H1 (cell line): ENCODE results near the gene KRT78. TPM values are rescaled to one million over a fixed set of nuclear protein-coding genes. Genes with fewer than 3 reads are reported as not detected.

Source experiments
- ASH2L ChIP-seq: fragments of 200-600, 300-600 bp; sonication (generic); IDR thresholded peaks from one replicate; pipeline ENCODE4 v1.7.1; 2017; ENCODE audit warnings: low read length
- EGR1 ChIP-seq: IDR thresholded peaks from 2 replicates; pipeline ENCODE4 v1.6.1; 2011; ENCODE audit warnings: low read depth, low read length, borderline replicate concordance
- FOSL1 ChIP-seq: IDR thresholded peaks from 2 replicates; pipeline ENCODE4 v1.6.1; 2011; ENCODE audit warnings: mild to moderate bottlenecking, low read depth, low read length, moderate library complexity; ENCODE audit not compliant: insufficient read depth
- JUN ChIP-seq: IDR thresholded peaks from 2 replicates; pipeline ENCODE4 v1.6.1; 2011; ENCODE audit warnings: low read depth, mild to moderate bottlenecking, improper control_type of control experiment, low read length
- RFX5 ChIP-seq: IDR thresholded peaks from 2 replicates; pipeline ENCODE4 v1.6.1; 2011; ENCODE audit warnings: low read depth, low read length, improper control_type of control experiment, borderline replicate concordance
- SIN3A ChIP-seq, 2 experiments: IDR thresholded peaks in 1 of 2; conservative IDR thresholded peaks in 1 of 2; 2 replicates each; pipeline ENCODE4 v1.6.1; 2011 to 2012; ENCODE audit warnings: low read length in 2 of 2, improper control_type of control experiment in 1 of 2, low read depth in 1 of 2, mild to moderate bottlenecking in 1 of 2
- SUZ12 ChIP-seq: fragments of 200-600 bp; sonication (generic); IDR thresholded peaks from 2 replicates; pipeline ENCODE4 v1.6.1; 2012; ENCODE audit warnings: mild to moderate bottlenecking, inconsistent platforms, low read length, moderate library complexity, mixed read lengths
- polyA plus RNA-seq, 7 experiments: library from polyadenylated mRNA; depleted of rRNA in 3 of 7; stranded (reverse) in 5 of 7; unstranded in 2 of 7; fragments of >200 nt in 5 of 7; fragments of 200-250 nt in 2 of 7; gene quantifications; 1 replicate in 5 of 7; 2 replicates in 1 of 7; 4 replicates in 1 of 7; pipeline versions ENCODE4 v1.2.1 to v1.2.3, GENCODE V29; 2011 to 2013; ENCODE audit warnings: missing spikeins in 2 of 7, mixed read lengths in 2 of 7
- total RNA-seq: library from RNA; stranded (reverse); fragmentation: NEBNext Ultra II Directional; extraction: Animal tissue kit (Norgen Biotek cat#: 25700); gene quantifications from 2 replicates; pipeline ENCODE4 v1.2.1, GENCODE V29; 2021
- TF ChIP-seq, protein P1 (sequence below): IDR thresholded peaks from 2 replicates; pipeline ENCODE4 v1.6.1; 2012; ENCODE audit warnings: low read length, inconsistent platforms

KRT78 gene
- total and polyA plus RNA-seq, 2 of the 8 experiments (the other 6 are each of a cell fraction or from before 2014, with no cell fraction given) = not detected

- TF ChIP-seq, protein P1, sequence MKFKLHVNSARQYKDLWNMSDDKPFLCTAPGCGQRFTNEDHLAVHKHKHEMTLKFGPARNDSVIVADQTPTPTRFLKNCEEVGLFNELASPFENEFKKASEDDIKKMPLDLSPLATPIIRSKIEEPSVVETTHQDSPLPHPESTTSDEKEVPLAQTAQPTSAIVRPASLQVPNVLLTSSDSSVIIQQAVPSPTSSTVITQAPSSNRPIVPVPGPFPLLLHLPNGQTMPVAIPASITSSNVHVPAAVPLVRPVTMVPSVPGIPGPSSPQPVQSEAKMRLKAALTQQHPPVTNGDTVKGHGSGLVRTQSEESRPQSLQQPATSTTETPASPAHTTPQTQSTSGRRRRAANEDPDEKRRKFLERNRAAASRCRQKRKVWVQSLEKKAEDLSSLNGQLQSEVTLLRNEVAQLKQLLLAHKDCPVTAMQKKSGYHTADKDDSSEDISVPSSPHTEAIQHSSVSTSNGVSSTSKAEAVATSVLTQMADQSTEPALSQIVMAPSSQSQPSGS = no peak
- no peak for TF ChIP-seq FOSL1
- TF ChIP-seq SUZ12 = no peak
- no peak for TF ChIP-seq SIN3A (conservative IDR thresholded peaks at IDR 0.05 in 1 of 2, IDR thresholded peaks at IDR 0.05 in 1 of 2; ENCODE audit: low read depth in 1 of 2, low read length in 2 of 2)
- TF ChIP-seq EGR1 = no peak
- TF ChIP-seq JUN = no peak
- TF ChIP-seq RFX5 = no peak
- TF ChIP-seq ASH2L = no peak
- TF ChIP-seq, all 59 proteins: peak for 0
These were observed 27.6 kb upstream of the KRT78 start (continued) for GRCh38 chr12:52876372-52876771.
